NCI-H69 (cell line): ENCODE data around the gene L3MBTL2.

Source experiments
- DNase-seq: peaks from one replicate; lab custom pipeline; 2025; lab: John Stamatoyannopoulos, UW

The L3MBTL2 gene

GRCh38 chr22:41215409-41215808 is 10.3 kb downstream of the L3MBTL2 start:
- DNase-seq: no peak

GRCh38 chr22:41215926-41216325 is 10.8 kb downstream of the L3MBTL2 start:
- no peak for DNase-seq

GRCh38 chr22:41216984-41217383 is 11.9 kb downstream of the L3MBTL2 start:
- DNase-seq: no peak

GRCh38 chr22:41217553-41218157 is 12.5 kb downstream of the L3MBTL2 start:
- DNase-seq: peak; percentile 27

GRCh38 chr22:41222846-41223507 is 17.9 kb downstream of the L3MBTL2 start:
- DNase-seq: no peak

- no peak for DNase-seq
Measured at GRCh38 chr22:41223535-41223934, 18.4 kb downstream of the L3MBTL2 start.

- DNase-seq: no peak
Measured at GRCh38 chr22:41226723-41227655, 21.9 kb downstream of the L3MBTL2 start.

- DNase-seq: no peak
Measured at GRCh38 chr22:41229215-41229614, 24.1 kb downstream of the L3MBTL2 start.

- DNase-seq: no peak
Measured at GRCh38 chr22:41229730-41230400, 24.8 kb downstream of the L3MBTL2 start.

- DNase-seq: no peak
Measured at GRCh38 chr22:41230401-41230785, 25.3 kb downstream of the L3MBTL2 start.

- DNase-seq: no peak
Measured at GRCh38 chr22:41231369-41231768, 26.3 kb downstream of the L3MBTL2 start.

GRCh38 chr22:41234815-41235695 is 29.9 kb downstream of the L3MBTL2 start:
- DNase-seq: no peak

GRCh38 chr22:41237036-41237706 is 32.1 kb downstream of the L3MBTL2 start:
- DNase-seq: no peak

- DNase-seq: peak; percentile 82
Measured at GRCh38 chr22:41237707-41238569, 32.8 kb downstream of the L3MBTL2 start.

- no peak for DNase-seq
Measured at GRCh38 chr22:41238570-41239442, 33.7 kb downstream of the L3MBTL2 start.

- peak; percentile 18 for DNase-seq
Measured at GRCh38 chr22:41239443-41240128, 34.5 kb downstream of the L3MBTL2 start.

GRCh38 chr22:41240377-41241132 is 35.4 kb downstream of the L3MBTL2 start, which contains the start of gene CHADL:
CHADL (minus strand) TSS chr22:41240931; CDS start chr22:41240881, 50 bp downstream.
- peak; percentile 25 for DNase-seq
